Neural cell (in vitro differentiated cells): ENCODE measurements around the gene NANOS2. TPM values are rescaled to one million over a fixed set of nuclear protein-coding genes. Genes with fewer than 3 reads are reported as not detected.

Experiments
- H2AFZ ChIP-seq: fragments of 200-600, 300-800 bp; sonication (generic), shearing (Covaris generic); 2 replicates; pipeline ENCODE4 v1.6.0; 2014; ENCODE audit warnings: low read depth, mild to moderate bottlenecking, antibody characterized with exemption, low read length, moderate library complexity
- H3F3A ChIP-seq: fragments of 200-600 bp; shearing (Covaris generic); 2 replicates; pipeline ENCODE4 v1.6.1; 2016; ENCODE audit warnings: mild to moderate bottlenecking, moderate library complexity, mixed read lengths, antibody characterized with exemption, low read length; ENCODE audit not compliant: insufficient read depth, poor library complexity, severe bottlenecking
- H3K27ac ChIP-seq: fragments of 200-600, 300-800 bp; sonication (generic), shearing (Covaris generic); 2 replicates; pipeline ENCODE4 v1.5.1; 2014; ENCODE audit warnings: mild to moderate bottlenecking, low read length, moderate library complexity
- H3K27me3 ChIP-seq: fragments of 300-800, 200-600 bp; sonication (generic), shearing (Covaris generic); 2 replicates; pipeline ENCODE4 v1.6.0; 2014; ENCODE audit warnings: mild to moderate bottlenecking, low read depth, low read length, moderate library complexity; ENCODE audit not compliant: insufficient read depth
- H3K36me3 ChIP-seq: fragments of 300-800, 200-600 bp; sonication (generic), shearing (Covaris generic); 2 replicates; pipeline ENCODE4 v1.5.1; 2014; ENCODE audit warnings: mild to moderate bottlenecking, antibody characterized with exemption, low read length, moderate library complexity; ENCODE audit not compliant: insufficient read depth
- H3K4me2 ChIP-seq: fragments of 300-800, 200-600 bp; sonication (generic), shearing (Covaris generic); 2 replicates; pipeline ENCODE4 v1.6.0; 2014; ENCODE audit warnings: mild to moderate bottlenecking, low read length
- H3K4me3 ChIP-seq: fragments of 300-800, 200-600 bp; sonication (generic), shearing (Covaris generic); 2 replicates; pipeline ENCODE4 v1.5.1; 2014; ENCODE audit warnings: mild to moderate bottlenecking, low read length, moderate library complexity
- H3K79me2 ChIP-seq: fragments of 200-600 bp; shearing (Covaris generic); replicated peaks from 2 replicates; pipeline ENCODE4 v1.6.0; 2014; ENCODE audit warnings: mild to moderate bottlenecking, low read length, moderate library complexity; ENCODE audit not compliant: insufficient read depth
- H3K9ac ChIP-seq: fragments of 300-800, 200-600 bp; sonication (generic), shearing (Covaris generic); 2 replicates; pipeline ENCODE4 v1.6.1; 2016; ENCODE audit warnings: mild to moderate bottlenecking, low read length, mixed read lengths
- H3K9me2 ChIP-seq: fragments of 200-600 bp; shearing (Covaris generic); 2 replicates; pipeline ENCODE4 v1.6.1; 2016; ENCODE audit warnings: mild to moderate bottlenecking, low read length, mixed read lengths; ENCODE audit not compliant: insufficient read depth
- H3K9me3 ChIP-seq: fragments of 200-600, 300-800 bp; sonication (generic), shearing (Covaris generic); 2 replicates; pipeline ENCODE4 v1.6.1; 2016; ENCODE audit warnings: mild to moderate bottlenecking, mixed run types, low read length, moderate library complexity, mixed read lengths
- H4K20me1 ChIP-seq: fragments of 200-600 bp; shearing (Covaris generic); 2 replicates; pipeline ENCODE4 v1.6.1; 2016; ENCODE audit warnings: mild to moderate bottlenecking, mixed run types; ENCODE audit not compliant: insufficient read depth
- CTCF ChIP-seq: fragments of 450-650 bp; IDR thresholded peaks from 2 replicates; pipeline ENCODE4 v1.5.1; 2014; ENCODE audit warnings: antibody characterized with exemption, mild to moderate bottlenecking, moderate library complexity; ENCODE audit not compliant: poor library complexity, severe bottlenecking
- EP300 ChIP-seq: fragments of 450-650 bp; conservative IDR thresholded peaks from 2 replicates; pipeline ENCODE4 v1.6.1; 2014; ENCODE audit warnings: antibody characterized with exemption, mild to moderate bottlenecking, moderate library complexity; ENCODE audit not compliant: poor library complexity, severe bottlenecking
- EZH2 ChIP-seq: fragments of 200-600, 300-800 bp; shearing (Covaris generic), sonication (generic); IDR thresholded peaks from 2 replicates; pipeline ENCODE4 v1.6.1; 2014; ENCODE audit warnings: antibody characterized with exemption, low read length, borderline replicate concordance, mild to moderate bottlenecking; ENCODE audit not compliant: insufficient read depth, poor library complexity, severe bottlenecking
- MXI1 ChIP-seq: fragments of 450-650 bp; conservative IDR thresholded peaks from 2 replicates; pipeline ENCODE4 v1.6.1; 2014; ENCODE audit warnings: antibody characterized with exemption, mild to moderate bottlenecking; ENCODE audit not compliant: poor library complexity, severe bottlenecking
- POLR2AphosphoS5 ChIP-seq: IDR thresholded peaks from 2 replicates; pipeline ENCODE4 v1.6.1; 2012
- RAD21 ChIP-seq: fragments of 450-650 bp; conservative IDR thresholded peaks from 2 replicates; pipeline ENCODE4 v1.6.1; 2014; ENCODE audit warnings: antibody characterized with exemption, mild to moderate bottlenecking, moderate library complexity
- SMC3 ChIP-seq: fragments of 450-650 bp; conservative IDR thresholded peaks from 2 replicates; pipeline ENCODE4 v1.6.1; 2014; ENCODE audit warnings: antibody characterized with exemption, mild to moderate bottlenecking, moderate library complexity; ENCODE audit not compliant: poor library complexity
- TAF1 ChIP-seq: IDR thresholded peaks from 2 replicates; pipeline ENCODE4 v1.6.1; 2012; ENCODE audit warnings: low read depth
- polyA plus RNA-seq: library from polyadenylated mRNA; depleted of rRNA; stranded (reverse); fragments of >200 nt; gene quantifications from 2 replicates; pipeline ENCODE4 v1.2.3, GENCODE V29; 2014
- TF ChIP-seq, protein P1 (sequence below): IDR thresholded peaks from 2 replicates; pipeline ENCODE4 v1.6.1; 2012; ENCODE audit warnings: borderline replicate concordance

The NANOS2 gene
- polyA plus RNA-seq, 1 donor from 2014 or later = 0.64 TPM

DNA sequence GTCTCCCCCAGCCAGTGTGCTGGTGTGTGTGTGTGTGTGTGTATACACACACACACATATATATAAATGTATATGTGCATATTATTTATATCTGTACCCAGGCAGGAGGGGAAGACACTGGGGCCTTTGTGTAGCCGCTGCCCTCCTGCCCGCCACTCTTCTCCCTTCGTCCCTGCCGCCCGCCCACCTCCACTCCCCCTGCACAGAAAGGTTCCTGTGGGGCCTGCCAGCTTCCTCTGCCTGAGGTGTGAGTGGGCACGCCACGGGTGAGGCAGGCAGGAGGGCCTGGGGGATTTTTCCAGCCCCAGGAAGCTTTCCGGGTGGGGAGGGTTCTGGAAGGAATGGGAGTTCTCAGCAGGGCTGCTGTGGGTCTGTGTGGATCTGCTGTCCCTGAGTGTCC is 35.5 kb downstream of the NANOS2 start:
- Histone ChIP-seq H2AFZ (no peak overlapping the region), H3K9ac (no peak overlapping the region), H3K27ac (no peak overlapping the region), H3K79me2 (no peaks in the 10 kb centered on the region), H3K9me2 (no peaks in the 10 kb centered on the region), H3K9me3 (no peaks in the 10 kb centered on the region), H3K27me3 (no peaks in the 10 kb centered on the region), H3K4me2 (no peak overlapping the region), H3F3A (no peaks in the 10 kb centered on the region), H3K4me3 (no peak overlapping the region), H4K20me1 (peaks cover 10% of the 10 kb centered on the region), H3K36me3 (no peaks in the 10 kb centered on the region)
- TF ChIP-seq POLR2AphosphoS5 (no peak), EP300 (no peak), CTCF (no peak), RAD21 (no peak), SMC3 (no peak), EZH2 (no peak), MXI1 (no peak), TAF1 (no peak)
- TF ChIP-seq, protein P1, sequence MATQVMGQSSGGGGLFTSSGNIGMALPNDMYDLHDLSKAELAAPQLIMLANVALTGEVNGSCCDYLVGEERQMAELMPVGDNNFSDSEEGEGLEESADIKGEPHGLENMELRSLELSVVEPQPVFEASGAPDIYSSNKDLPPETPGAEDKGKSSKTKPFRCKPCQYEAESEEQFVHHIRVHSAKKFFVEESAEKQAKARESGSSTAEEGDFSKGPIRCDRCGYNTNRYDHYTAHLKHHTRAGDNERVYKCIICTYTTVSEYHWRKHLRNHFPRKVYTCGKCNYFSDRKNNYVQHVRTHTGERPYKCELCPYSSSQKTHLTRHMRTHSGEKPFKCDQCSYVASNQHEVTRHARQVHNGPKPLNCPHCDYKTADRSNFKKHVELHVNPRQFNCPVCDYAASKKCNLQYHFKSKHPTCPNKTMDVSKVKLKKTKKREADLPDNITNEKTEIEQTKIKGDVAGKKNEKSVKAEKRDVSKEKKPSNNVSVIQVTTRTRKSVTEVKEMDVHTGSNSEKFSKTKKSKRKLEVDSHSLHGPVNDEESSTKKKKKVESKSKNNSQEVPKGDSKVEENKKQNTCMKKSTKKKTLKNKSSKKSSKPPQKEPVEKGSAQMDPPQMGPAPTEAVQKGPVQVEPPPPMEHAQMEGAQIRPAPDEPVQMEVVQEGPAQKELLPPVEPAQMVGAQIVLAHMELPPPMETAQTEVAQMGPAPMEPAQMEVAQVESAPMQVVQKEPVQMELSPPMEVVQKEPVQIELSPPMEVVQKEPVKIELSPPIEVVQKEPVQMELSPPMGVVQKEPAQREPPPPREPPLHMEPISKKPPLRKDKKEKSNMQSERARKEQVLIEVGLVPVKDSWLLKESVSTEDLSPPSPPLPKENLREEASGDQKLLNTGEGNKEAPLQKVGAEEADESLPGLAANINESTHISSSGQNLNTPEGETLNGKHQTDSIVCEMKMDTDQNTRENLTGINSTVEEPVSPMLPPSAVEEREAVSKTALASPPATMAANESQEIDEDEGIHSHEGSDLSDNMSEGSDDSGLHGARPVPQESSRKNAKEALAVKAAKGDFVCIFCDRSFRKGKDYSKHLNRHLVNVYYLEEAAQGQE = no peak

DNA sequence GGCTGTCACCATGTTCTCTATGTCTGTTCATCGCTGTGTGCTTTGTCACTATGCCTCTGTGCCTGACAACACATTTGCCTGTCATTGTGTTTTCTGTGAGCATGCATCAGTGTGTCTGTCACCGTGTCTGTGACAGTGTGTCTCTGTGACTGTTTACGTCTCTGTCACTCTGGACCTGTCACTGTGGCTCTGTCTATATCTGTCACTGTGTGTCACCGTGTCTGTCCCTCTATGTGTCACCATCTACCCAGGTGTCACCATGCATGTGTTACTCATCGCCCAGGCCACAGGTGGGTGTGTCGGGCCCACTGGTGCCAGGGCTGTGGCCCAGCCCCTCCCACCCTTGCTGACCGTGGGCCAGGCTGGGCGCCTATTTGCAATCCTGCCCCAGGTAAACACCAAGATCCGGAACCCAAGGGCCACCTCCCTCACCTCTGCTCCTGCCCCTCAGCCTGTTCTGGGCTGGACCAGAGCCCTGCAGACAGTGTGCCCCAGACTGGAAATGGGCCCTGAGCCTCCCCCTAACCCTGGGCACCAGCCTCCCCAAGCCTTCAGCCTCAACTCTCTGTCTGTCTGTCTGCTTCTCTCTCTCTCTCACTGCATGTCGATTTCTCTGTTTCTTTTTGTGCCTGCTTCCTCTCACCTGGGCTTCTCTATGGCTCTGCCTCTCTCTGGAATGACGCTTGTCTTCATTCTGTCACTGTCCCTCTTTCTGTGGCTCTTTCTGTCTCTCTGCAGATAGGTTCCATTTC is 36.4 kb downstream of the NANOS2 start:
- TF ChIP-seq MXI1 (no peak), RAD21 (no peak), CTCF (no peak), SMC3 (no peak), TAF1 (no peak), EZH2 (no peak), EP300 (peak; percentile 100), POLR2AphosphoS5 (peak; percentile 100)
- TF ChIP-seq, protein P1 = no peak
- H3K36me3 ChIP-seq = no peaks in the 10 kb centered on the region
- H3K4me3 ChIP-seq = no peak overlapping the region
- H3F3A ChIP-seq = no peaks in the 10 kb centered on the region
- H3K79me2 ChIP-seq = no peaks in the 10 kb centered on the region
- H3K9me3 ChIP-seq = no peaks in the 10 kb centered on the region
- no peak overlapping the region for H3K27ac ChIP-seq
- no peak overlapping the region for H3K4me2 ChIP-seq
- H3K9me2 ChIP-seq = no peaks in the 10 kb centered on the region
- no peak overlapping the region for H2AFZ ChIP-seq
- H4K20me1 ChIP-seq = peaks cover 9% of the 10 kb centered on the region
- no peaks in the 10 kb centered on the region for H3K27me3 ChIP-seq
- H3K9ac ChIP-seq = peak overlapping the region; percentile 10
